Esophagus (tissue), 2 donors: ENCODE measurements around the gene BCAS4. TPM values are rescaled to one million over a fixed set of nuclear protein-coding genes. Genes with fewer than 3 reads are reported as not detected.

Experiments used
- H3K27ac ChIP-seq, 2 donors: one replicate each; pipeline ENCODE4 v1.5.1; 2013; ENCODE audit warnings: low read depth in 2 of 2, mild to moderate bottlenecking in 2 of 2, inconsistent platforms in 1 of 2, low read length in 1 of 2, moderate library complexity in 1 of 2
- H3K27me3 ChIP-seq, 2 donors: one replicate each; pipeline ENCODE4 v1.6.1; 2013; ENCODE audit warnings: low read length in 2 of 2, control low read depth in 1 of 2, mild to moderate bottlenecking in 1 of 2; ENCODE audit not compliant: insufficient read depth in 2 of 2, control insufficient read depth in 1 of 2
- H3K36me3 ChIP-seq, 2 donors: one replicate each; pipeline ENCODE4 v1.6.1; 2013; ENCODE audit warnings: low read length in 1 of 2; ENCODE audit not compliant: control insufficient read depth in 2 of 2, insufficient read depth in 2 of 2
- H3K4me1 ChIP-seq, 2 donors: one replicate each; pipeline ENCODE4 v1.6.1; 2013; ENCODE audit warnings: low read length in 1 of 2; ENCODE audit not compliant: control insufficient read depth in 2 of 2, insufficient read depth in 2 of 2
- H3K4me3 ChIP-seq, 2 donors: one replicate each; pipeline ENCODE4 v1.5.1; 2013; ENCODE audit warnings: low read length in 2 of 2, mild to moderate bottlenecking in 2 of 2, low read depth in 1 of 2, moderate library complexity in 1 of 2
- H3K9me3 ChIP-seq, 2 donors: one replicate each; pipeline ENCODE4 v1.6.1; 2013; ENCODE audit warnings: mild to moderate bottlenecking in 2 of 2, low read depth in 1 of 2, low read length in 1 of 2, moderate library complexity in 1 of 2; ENCODE audit not compliant: control insufficient read depth in 2 of 2, insufficient read depth in 1 of 2
- WGBS, 2 donors: extraction: QIAGEN DNeasy Blood & Tissue Kit; methylation state at CpG; one replicate each; pipeline ENCODE4 v1.1.7; 2013; 5-methylcytosine and 5-hydroxymethylcytosine counted together
- polyA plus RNA-seq, 2 donors: library from polyadenylated mRNA; stranded (reverse); fragments of 200-250 nt; gene quantifications; one replicate each; pipeline ENCODE4 v1.2.3, GENCODE V29; 2013
- donor health status: healthy with polysubstance abuse.
- donor health status: Bipolar disorder and iron deficiency.

Gene BCAS4
- polyA plus RNA-seq, 2 donors: 1.2 to 1.5 TPM

- Histone ChIP-seq H3K27me3 (no peaks in the 10 kb centered on the region), H3K36me3 (peaks cover 9 to 17% of the 10 kb centered on the region in 2 donors)
- WGBS, 2 donors: 85 to 88% methylated on average over 8 of the region's 8 CpGs
These were observed 97.5 kb downstream of the BCAS4 start for GRCh38 chr20:50892394-50892793.

GRCh38 chr20:50893620-50894019, 98.8 kb downstream of the BCAS4 start:
- Histone ChIP-seq H3K9me3 (no peaks in the 10 kb centered on the region), H3K36me3 (peaks cover 13 to 17% of the 10 kb centered on the region in 2 donors), H3K4me3 (no peak overlapping the region), H3K27ac (no peak overlapping the region), H3K27me3 (no peaks in the 10 kb centered on the region), H3K4me1 (no peaks in the 10 kb centered on the region)
- 95 to 96% methylated on average over 7 of the region's 7 CpGs for WGBS, 2 donors

More at GRCh38 chr20:50892394-50892793, 97.5 kb downstream of the BCAS4 start:
- H3K9me3 ChIP-seq: no peaks in the 10 kb centered on the region
- no peak overlapping the region for H3K27ac ChIP-seq
- H3K4me1 ChIP-seq: no peaks in the 10 kb centered on the region
- no peak overlapping the region for H3K4me3 ChIP-seq

GRCh38 chr20:50895111-50895830, 100.4 kb downstream of the BCAS4 start:
- no peak overlapping the region for H3K4me3 ChIP-seq
- H3K36me3 ChIP-seq: peaks cover 10 to 19% of the 10 kb centered on the region in 2 donors
- WGBS, 2 donors: 82 to 89% methylated on average over 8 of the region's 8 CpGs
- H3K27ac ChIP-seq: no peak overlapping the region
- no peaks in the 10 kb centered on the region for H3K27me3 ChIP-seq
- no peaks in the 10 kb centered on the region for H3K4me1 ChIP-seq
- no peaks in the 10 kb centered on the region for H3K9me3 ChIP-seq

- no peak overlapping the region for H3K27ac ChIP-seq
- WGBS, 2 donors: 88 to 91% methylated on average over 1 of the region's 1 CpG
- no peaks in the 10 kb centered on the region for H3K27me3 ChIP-seq
- H3K36me3 ChIP-seq: peaks cover 8 to 14% of the 10 kb centered on the region in 2 donors
- no peak overlapping the region for H3K4me3 ChIP-seq
- H3K4me1 ChIP-seq: no peaks in the 10 kb centered on the region
- no peaks in the 10 kb centered on the region for H3K9me3 ChIP-seq
These were observed 103.6 kb downstream of the BCAS4 start for GRCh38 chr20:50898475-50898874.

- 95 to 96% methylated on average over 7 of the region's 7 CpGs for WGBS, 2 donors
- Histone ChIP-seq H3K36me3 (peaks cover 4 to 8% of the 10 kb centered on the region in 2 donors), H3K27me3 (no peaks in the 10 kb centered on the region), H3K27ac (no peak overlapping the region), H3K4me3 (no peak overlapping the region), H3K4me1 (peaks cover 0 to 2% of the 10 kb centered on the region in 2 donors), H3K9me3 (no peaks in the 10 kb centered on the region)
These were observed 105.4 kb downstream of the BCAS4 start for GRCh38 chr20:50900261-50900660.

GRCh38 chr20:50901301-50901700, 106.4 kb downstream of the BCAS4 start:
- Histone ChIP-seq H3K9me3 (no peaks in the 10 kb centered on the region), H3K36me3 (peaks cover 4 to 8% of the 10 kb centered on the region in 2 donors), H3K4me1 (peaks cover 0 to 2% of the 10 kb centered on the region in 2 donors), H3K27ac (no peak overlapping the region), H3K27me3 (no peaks in the 10 kb centered on the region), H3K4me3 (no peak overlapping the region)
- WGBS, 2 donors: 90 to 95% methylated on average over 1 of the region's 1 CpG

GRCh38 chr20:50903353-50904051, 108.6 kb downstream of the BCAS4 start:
- H3K36me3 ChIP-seq: peaks cover 0 to 8% of the 10 kb centered on the region in 2 donors
- H3K4me1 ChIP-seq: peaks cover 0 to 2% of the 10 kb centered on the region in 2 donors
- WGBS, 2 donors: 69 to 75% methylated on average over 8 of the region's 8 CpGs
- H3K27ac ChIP-seq: no peak overlapping the region
- no peaks in the 10 kb centered on the region for H3K9me3 ChIP-seq
- H3K27me3 ChIP-seq: no peaks in the 10 kb centered on the region
- no peak overlapping the region for H3K4me3 ChIP-seq

GRCh38 chr20:50904067-50904570, 109.3 kb downstream of the BCAS4 start:
- peaks cover 0 to 8% of the 10 kb centered on the region in 2 donors for H3K36me3 ChIP-seq
- no peak overlapping the region for H3K27ac ChIP-seq
- WGBS, 2 donors: 54 to 70% methylated on average over 6 of the region's 6 CpGs
- no peaks in the 10 kb centered on the region for H3K27me3 ChIP-seq
- no peaks in the 10 kb centered on the region for H3K9me3 ChIP-seq
- H3K4me1 ChIP-seq: peaks cover 0 to 2% of the 10 kb centered on the region in 2 donors
- H3K4me3 ChIP-seq: no peak overlapping the region

GRCh38 chr20:50909413-50909812, 114.6 kb downstream of the BCAS4 start:
- no peaks in the 10 kb centered on the region for H3K27me3 ChIP-seq
- H3K4me3 ChIP-seq: no peak overlapping the region
- no peak overlapping the region for H3K27ac ChIP-seq
- H3K9me3 ChIP-seq: no peaks in the 10 kb centered on the region
- H3K36me3 ChIP-seq: no peaks in the 10 kb centered on the region
- WGBS, 2 donors: 73 to 84% methylated on average over 3 of the region's 3 CpGs
- H3K4me1 ChIP-seq: no peaks in the 10 kb centered on the region
